ENCODE data around the gene CCDC3. TPM values are rescaled to one million over a fixed set of nuclear protein-coding genes. Genes with fewer than 3 reads are reported as not detected.

The CCDC3 gene
- polyA plus RNA-seq, 1 of the 3 experiments (the other 2 are of a cell fraction): 0.02 TPM

DNA sequence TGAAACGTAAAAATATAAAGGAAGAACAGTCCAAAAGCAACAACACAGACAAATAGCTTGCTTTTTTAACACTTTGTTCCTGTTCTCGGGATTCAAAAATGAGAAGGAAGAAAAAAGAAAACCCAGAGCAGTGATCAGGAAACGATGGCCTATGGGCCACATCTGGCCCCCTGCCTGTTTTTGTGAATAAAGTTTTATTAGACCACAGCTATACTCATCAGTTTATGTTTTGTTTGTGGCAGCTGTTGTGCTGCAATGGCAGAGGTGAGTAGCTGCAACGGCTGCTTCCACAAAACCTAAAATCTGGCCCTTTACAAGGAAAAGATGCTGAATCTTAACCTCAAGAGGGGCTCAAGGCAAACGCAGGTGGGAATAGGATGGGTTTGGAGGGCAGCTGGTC lies 96.4 kb downstream of the CCDC3 start:
- Histone ChIP-seq H3K27ac (ENCODE audit: low read depth in 2 of 2, low read length in 1 of 2) (no peak overlapping the region), H3K9ac (no peak overlapping the region), H3K9me3 (no peaks in the 10 kb centered on the region), H3K4me1 (ENCODE audit: control insufficient read depth in 1 of 2, insufficient read depth in 2 of 2, low read depth in 1 of 2, low read length in 1 of 2) (no peaks in the 10 kb centered on the region), H3K9me2 (no peaks in the 10 kb centered on the region), H3K4me3 (ENCODE audit: low read depth in 2 of 2, low read length in 1 of 2) (no peak overlapping the region), H3K27me3 (ENCODE audit: insufficient read depth) (no peaks in the 10 kb centered on the region; the same call in 1 of the 2 replicates), H3K36me3 (replicated peaks in 1 of 2; ENCODE audit: control insufficient read depth in 1 of 2, insufficient read depth in 2 of 2, low read length in 1 of 2) (no peaks in the 10 kb centered on the region), H3K79me2 (ENCODE audit: insufficient read depth) (no peaks in the 10 kb centered on the region), H3K4me2 (no peak overlapping the region), H2AFZ (ENCODE audit: low read depth) (no peak overlapping the region), H4K20me1 (ENCODE audit: insufficient read depth) (no peaks in the 10 kb centered on the region), H3F3A (replicated peaks; ENCODE audit: insufficient read depth) (no peaks in the 10 kb centered on the region)
- 54% methylated on average over 5 of the region's 5 CpGs for WGBS (ENCODE audit: low lambda C conversion rate)
- ChIA-PET POLR2A (no interaction called here), CTCF (interaction anchor here (1.1 to 6.8 kb wide), 7 partner anchors 122 to 641 kb away, joined by 3 to 51 read pairs (median 7); partner anchors contain the start of gene OPTN)
- no peak for DNase-seq
- no peak for TF ChIP-seq RXRA (IDR thresholded peaks at IDR 0.05; ENCODE audit: borderline replicate concordance, low read depth)
- TF ChIP-seq, protein P1, sequence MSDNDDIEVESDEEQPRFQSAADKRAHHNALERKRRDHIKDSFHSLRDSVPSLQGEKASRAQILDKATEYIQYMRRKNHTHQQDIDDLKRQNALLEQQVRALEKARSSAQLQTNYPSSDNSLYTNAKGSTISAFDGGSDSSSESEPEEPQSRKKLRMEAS (IDR thresholded peaks at IDR 0.05; ENCODE audit: low read depth): no peak

DNA sequence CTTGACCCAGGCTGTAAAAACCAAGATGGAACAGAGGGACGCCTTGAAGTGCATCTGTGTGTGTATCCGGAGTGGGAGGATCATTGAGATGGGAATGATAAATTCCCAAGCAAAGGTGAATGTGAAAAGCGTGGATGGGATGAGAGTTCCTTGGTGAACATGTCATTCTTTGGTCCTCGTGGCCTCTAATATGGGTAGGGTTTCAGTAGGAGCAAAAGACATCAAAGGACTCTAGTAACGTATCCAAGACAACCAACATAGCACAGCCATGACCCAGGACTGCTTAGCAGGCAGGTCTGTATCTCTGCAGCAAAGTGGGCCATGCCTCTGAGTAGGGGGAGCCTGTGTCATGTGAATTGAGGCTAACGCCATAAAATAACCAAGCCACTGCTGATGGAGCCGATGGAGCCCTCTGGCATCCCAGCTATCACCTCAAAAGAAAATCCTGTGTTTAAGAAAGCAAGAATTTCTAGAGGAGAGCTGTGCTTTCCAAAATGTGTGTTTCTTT lies 98.6 kb downstream of the CCDC3 start:
- H3K4me3 ChIP-seq (ENCODE audit: low read depth in 2 of 2, low read length in 1 of 2): no peak overlapping the region
- no peaks in the 10 kb centered on the region; the same call in 1 of the 2 replicates for H3K27me3 ChIP-seq (ENCODE audit: insufficient read depth)
- no peak for DNase-seq
- no peak for TF ChIP-seq CHD2 (IDR thresholded peaks at IDR 0.05; ENCODE audit: low read length, partially characterized antibody)
- TF ChIP-seq, protein P2, sequence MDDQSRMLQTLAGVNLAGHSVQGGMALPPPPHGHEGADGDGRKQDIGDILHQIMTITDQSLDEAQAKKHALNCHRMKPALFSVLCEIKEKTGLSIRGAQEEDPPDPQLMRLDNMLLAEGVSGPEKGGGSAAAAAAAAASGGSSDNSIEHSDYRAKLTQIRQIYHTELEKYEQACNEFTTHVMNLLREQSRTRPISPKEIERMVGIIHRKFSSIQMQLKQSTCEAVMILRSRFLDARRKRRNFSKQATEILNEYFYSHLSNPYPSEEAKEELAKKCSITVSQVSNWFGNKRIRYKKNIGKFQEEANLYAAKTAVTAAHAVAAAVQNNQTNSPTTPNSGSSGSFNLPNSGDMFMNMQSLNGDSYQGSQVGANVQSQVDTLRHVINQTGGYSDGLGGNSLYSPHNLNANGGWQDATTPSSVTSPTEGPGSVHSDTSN (IDR thresholded peaks at IDR 0.05): no peak
- TF ChIP-seq, protein P3, sequence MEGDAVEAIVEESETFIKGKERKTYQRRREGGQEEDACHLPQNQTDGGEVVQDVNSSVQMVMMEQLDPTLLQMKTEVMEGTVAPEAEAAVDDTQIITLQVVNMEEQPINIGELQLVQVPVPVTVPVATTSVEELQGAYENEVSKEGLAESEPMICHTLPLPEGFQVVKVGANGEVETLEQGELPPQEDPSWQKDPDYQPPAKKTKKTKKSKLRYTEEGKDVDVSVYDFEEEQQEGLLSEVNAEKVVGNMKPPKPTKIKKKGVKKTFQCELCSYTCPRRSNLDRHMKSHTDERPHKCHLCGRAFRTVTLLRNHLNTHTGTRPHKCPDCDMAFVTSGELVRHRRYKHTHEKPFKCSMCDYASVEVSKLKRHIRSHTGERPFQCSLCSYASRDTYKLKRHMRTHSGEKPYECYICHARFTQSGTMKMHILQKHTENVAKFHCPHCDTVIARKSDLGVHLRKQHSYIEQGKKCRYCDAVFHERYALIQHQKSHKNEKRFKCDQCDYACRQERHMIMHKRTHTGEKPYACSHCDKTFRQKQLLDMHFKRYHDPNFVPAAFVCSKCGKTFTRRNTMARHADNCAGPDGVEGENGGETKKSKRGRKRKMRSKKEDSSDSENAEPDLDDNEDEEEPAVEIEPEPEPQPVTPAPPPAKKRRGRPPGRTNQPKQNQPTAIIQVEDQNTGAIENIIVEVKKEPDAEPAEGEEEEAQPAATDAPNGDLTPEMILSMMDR (IDR thresholded peaks at IDR 0.05): no peak
- TF ChIP-seq SMC3 (IDR thresholded peaks at IDR 0.05; ENCODE audit: low read depth, low read length): no peak
- H3K27ac ChIP-seq (ENCODE audit: low read depth in 2 of 2, low read length in 1 of 2): no peak overlapping the region
- H3K9me3 ChIP-seq: no peaks in the 10 kb centered on the region
- no peak overlapping the region for H3K4me2 ChIP-seq
- ChIA-PET POLR2A (interaction anchor here (0.6 to 1.1 kb wide), 2 partner anchors 115 to 639 kb away, joined by 3 read pairs; no protein-coding TSS in a partner anchor), CTCF (interaction anchor here (0.7 to 6.8 kb wide), 39 partner anchors 9 to 713 kb away, joined by 3 to 76 read pairs (median 4); partner anchors contain the start of gene OPTN)
- no peak overlapping the region for H3K9ac ChIP-seq
- H3K79me2 ChIP-seq (ENCODE audit: insufficient read depth): no peaks in the 10 kb centered on the region
- H3F3A ChIP-seq (replicated peaks; ENCODE audit: insufficient read depth): no peaks in the 10 kb centered on the region
- H2AFZ ChIP-seq (ENCODE audit: low read depth): no peak overlapping the region
- WGBS (ENCODE audit: low lambda C conversion rate): 62% methylated on average over 7 of the region's 7 CpGs
- no peaks in the 10 kb centered on the region for H4K20me1 ChIP-seq (ENCODE audit: insufficient read depth)
- H3K4me1 ChIP-seq (ENCODE audit: control insufficient read depth in 1 of 2, insufficient read depth in 2 of 2, low read depth in 1 of 2, low read length in 1 of 2): no peaks in the 10 kb centered on the region
- no peaks in the 10 kb centered on the region for H3K9me2 ChIP-seq
- no peaks in the 10 kb centered on the region for H3K36me3 ChIP-seq (replicated peaks in 1 of 2; ENCODE audit: control insufficient read depth in 1 of 2, insufficient read depth in 2 of 2, low read length in 1 of 2)

DNA sequence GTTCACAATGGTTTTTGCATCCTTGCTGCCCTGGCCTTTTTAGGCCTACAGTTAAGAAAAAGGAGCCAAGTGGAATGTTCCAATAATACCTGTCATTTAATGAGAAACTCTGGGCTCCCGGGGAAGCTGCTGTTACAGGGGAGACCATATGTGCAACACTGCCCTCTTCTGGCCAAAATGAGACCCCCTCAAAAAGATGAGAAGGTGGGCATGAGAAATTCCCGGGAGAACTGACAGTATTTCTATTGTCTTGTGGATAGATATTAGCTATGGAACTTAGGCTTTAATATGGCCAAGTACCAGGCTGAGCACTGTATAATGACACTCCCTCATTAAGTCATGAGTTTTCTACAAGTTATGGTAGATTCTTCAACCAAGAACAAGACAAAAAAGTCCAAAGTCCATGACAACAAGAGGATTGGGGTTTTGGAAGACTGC lies 99.4 kb downstream of the CCDC3 start:
- ChIA-PET POLR2A (interaction anchor here (1.1 kb wide), 1 partner anchor 638 kb away, joined by 3 read pairs; no protein-coding TSS in a partner anchor), CTCF (interaction anchor here (0.7 to 6.8 kb wide), 65 partner anchors 10 to 712 kb away, joined by 3 to 76 read pairs (median 4); partner anchors contain the start of gene OPTN)
- Histone ChIP-seq H3K4me3 (ENCODE audit: low read depth in 2 of 2, low read length in 1 of 2) (no peak overlapping the region; a peak in 1 of 4 replicates), H4K20me1 (ENCODE audit: insufficient read depth) (no peaks in the 10 kb centered on the region), H3F3A (replicated peaks; ENCODE audit: insufficient read depth) (no peaks in the 10 kb centered on the region), H3K9me2 (no peaks in the 10 kb centered on the region), H3K36me3 (replicated peaks in 1 of 2; ENCODE audit: control insufficient read depth in 1 of 2, insufficient read depth in 2 of 2, low read length in 1 of 2) (no peaks in the 10 kb centered on the region), H2AFZ (ENCODE audit: low read depth) (no peak overlapping the region), H3K27ac (ENCODE audit: low read depth in 2 of 2, low read length in 1 of 2) (no peak overlapping the region), H3K9me3 (no peaks in the 10 kb centered on the region), H3K79me2 (ENCODE audit: insufficient read depth) (no peaks in the 10 kb centered on the region), H3K4me2 (no peak overlapping the region), H3K4me1 (ENCODE audit: control insufficient read depth in 1 of 2, insufficient read depth in 2 of 2, low read depth in 1 of 2, low read length in 1 of 2) (no peaks in the 10 kb centered on the region), H3K9ac (no peak overlapping the region), H3K27me3 (ENCODE audit: insufficient read depth) (no peaks in the 10 kb centered on the region; the same call in 1 of the 2 replicates)
- DNase-seq: peak; percentile 83
- 12% methylated on average over 2 of the region's 2 CpGs for WGBS (ENCODE audit: low lambda C conversion rate)
- TF ChIP-seq SIN3A (IDR thresholded peaks at IDR 0.05; ENCODE audit: borderline replicate concordance, low read depth, low read length) (no peak), RCOR1 (IDR thresholded peaks at IDR 0.05; ENCODE audit: low read length) (no peak), SMC3 (IDR thresholded peaks at IDR 0.05; ENCODE audit: low read depth, low read length) (peak; percentile 80)
- TF ChIP-seq, protein P3 (IDR thresholded peaks at IDR 0.05): peak; percentile 86
- TF ChIP-seq, protein P4, sequence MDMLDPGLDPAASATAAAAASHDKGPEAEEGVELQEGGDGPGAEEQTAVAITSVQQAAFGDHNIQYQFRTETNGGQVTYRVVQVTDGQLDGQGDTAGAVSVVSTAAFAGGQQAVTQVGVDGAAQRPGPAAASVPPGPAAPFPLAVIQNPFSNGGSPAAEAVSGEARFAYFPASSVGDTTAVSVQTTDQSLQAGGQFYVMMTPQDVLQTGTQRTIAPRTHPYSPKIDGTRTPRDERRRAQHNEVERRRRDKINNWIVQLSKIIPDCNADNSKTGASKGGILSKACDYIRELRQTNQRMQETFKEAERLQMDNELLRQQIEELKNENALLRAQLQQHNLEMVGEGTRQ (IDR thresholded peaks at IDR 0.05; ENCODE audit: borderline replicate concordance, low read depth, low read length): no peak

All from SK-N-SH (cell line).